ENCODE data around the gene PUS10. TPM values are rescaled to one million over a fixed set of nuclear protein-coding genes. Genes with fewer than 3 reads are reported as not detected.
"Not testable (repeated sequence)": the region's sequence is repeated elsewhere in the genome, so short reads cannot be mapped to it uniquely, and the experiment has no call there.

Gene PUS10
- total and polyA plus RNA-seq, 2 experiments from 2014 or later, result 6.7 to 7.1 TPM

GRCh38 chr2:60907329-60907728 is 110.7 kb downstream of the PUS10 start:
- Histone ChIP-seq H3K4me1 (ENCODE audit: insufficient read depth) (no peaks in the 10 kb centered on the region), H2AFZ (no peak overlapping the region), H3K27ac (no peak overlapping the region), H3K9me2 (ENCODE audit: insufficient read depth) (no peaks in the 10 kb centered on the region), H4K20me1 (ENCODE audit: insufficient read depth) (no peaks in the 10 kb centered on the region), H3K9me3 (ENCODE audit: low read depth) (no peaks in the 10 kb centered on the region), H3F3A (ENCODE audit: insufficient read depth) (no peaks in the 10 kb centered on the region), H3K79me2 (ENCODE audit: insufficient read depth) (no peaks in the 10 kb centered on the region), H3K9ac (no peak overlapping the region), H3K4me3 (no peak overlapping the region), H3K36me3 (ENCODE audit: low read depth) (no peaks in the 10 kb centered on the region), H3K27me3 (replicated peaks; ENCODE audit: insufficient read depth) (no peaks in the 10 kb centered on the region), H3K4me2 (ENCODE audit: unreplicated experiment) (no peak overlapping the region)
- no peak for TF ChIP-seq EZH2phosphoT487 (IDR thresholded peaks at IDR 0.05; ENCODE audit: insufficient read depth, low read depth)
- WGBS, 2 experiments (ENCODE audit: low coverage in 1 of 2, low lambda C conversion rate in 2 of 2, missing lambda C conversion rate in 2 of 2), result 88 to 89% methylated on average over 8 of the region's 8 CpGs
- DNase-seq, result no peak
- in situ Hi-C loops (cut with MboI), result no loop called here

- DNase-seq, result no peak
- WGBS, 2 experiments (ENCODE audit: low coverage in 1 of 2, low lambda C conversion rate in 2 of 2, missing lambda C conversion rate in 2 of 2), result 76 to 78% methylated on average over 2 of the region's 2 CpGs
- Histone ChIP-seq H3K9ac (no peak overlapping the region), H3K4me1 (ENCODE audit: insufficient read depth) (no peaks in the 10 kb centered on the region), H3F3A (ENCODE audit: insufficient read depth) (no peaks in the 10 kb centered on the region), H3K27me3 (replicated peaks; ENCODE audit: insufficient read depth) (no peaks in the 10 kb centered on the region), H3K4me2 (ENCODE audit: unreplicated experiment) (no peak overlapping the region), H3K27ac (no peak overlapping the region), H3K36me3 (ENCODE audit: low read depth) (peaks cover 7% of the 10 kb centered on the region; the same call in 1 of the 2 replicates), H3K9me2 (ENCODE audit: insufficient read depth) (no peaks in the 10 kb centered on the region), H3K9me3 (ENCODE audit: low read depth) (no peaks in the 10 kb centered on the region), H2AFZ (no peak overlapping the region), H3K79me2 (ENCODE audit: insufficient read depth) (no peaks in the 10 kb centered on the region), H3K4me3 (no peak overlapping the region), H4K20me1 (ENCODE audit: insufficient read depth) (no peaks in the 10 kb centered on the region)
- in situ Hi-C loops (cut with MboI), result no loop called here
- TF ChIP-seq EZH2phosphoT487 (IDR thresholded peaks at IDR 0.05; ENCODE audit: insufficient read depth, low read depth), result no peak
These were observed 111.7 kb downstream of the PUS10 start for GRCh38 chr2:60906395-60906794.

GRCh38 chr2:60905867-60906266 is 112.2 kb downstream of the PUS10 start:
- 78 to 79% methylated on average over 5 of the region's 5 CpGs for WGBS, 2 experiments (ENCODE audit: low coverage in 1 of 2, low lambda C conversion rate in 2 of 2, missing lambda C conversion rate in 2 of 2)
- H3K9me2 ChIP-seq (ENCODE audit: insufficient read depth); H3F3A ChIP-seq (ENCODE audit: insufficient read depth); H3K9me3 ChIP-seq (ENCODE audit: low read depth); H3K4me1 ChIP-seq (ENCODE audit: insufficient read depth); H2AFZ ChIP-seq; H3K9ac ChIP-seq; H3K4me3 ChIP-seq; H3K27ac ChIP-seq; H3K27me3 ChIP-seq (replicated peaks; ENCODE audit: insufficient read depth); H3K4me2 ChIP-seq (ENCODE audit: unreplicated experiment); H3K79me2 ChIP-seq (ENCODE audit: insufficient read depth); DNase-seq; in situ Hi-C loops (cut with MboI); H4K20me1 ChIP-seq (ENCODE audit: insufficient read depth): not testable (repeated sequence)
- H3K36me3 ChIP-seq (ENCODE audit: low read depth), result peaks cover 11% of the 10 kb centered on the region; the same call in 1 of the 2 replicates

- H3K9me3 ChIP-seq (ENCODE audit: low read depth); H3K79me2 ChIP-seq (ENCODE audit: insufficient read depth); H3K4me1 ChIP-seq (ENCODE audit: insufficient read depth); H3K9ac ChIP-seq; H3K27ac ChIP-seq; DNase-seq; H3K9me2 ChIP-seq (ENCODE audit: insufficient read depth); H3F3A ChIP-seq (ENCODE audit: insufficient read depth); in situ Hi-C loops (cut with MboI); H3K4me2 ChIP-seq (ENCODE audit: unreplicated experiment); H3K27me3 ChIP-seq (replicated peaks; ENCODE audit: insufficient read depth); H2AFZ ChIP-seq; H4K20me1 ChIP-seq (ENCODE audit: insufficient read depth); H3K4me3 ChIP-seq: not testable (repeated sequence)
- peaks cover 26% of the 10 kb centered on the region; the same call in 1 of the 2 replicates for H3K36me3 ChIP-seq (ENCODE audit: low read depth)
- 95 to 96% methylated on average over 6 of the region's 6 CpGs for WGBS, 2 experiments (ENCODE audit: low coverage in 1 of 2, low lambda C conversion rate in 2 of 2, missing lambda C conversion rate in 2 of 2)
These were observed 116.8 kb downstream of the PUS10 start for GRCh38 chr2:60901296-60901695.

- no peak for DNase-seq
- H3K27me3 ChIP-seq (replicated peaks; ENCODE audit: insufficient read depth), result no peaks in the 10 kb centered on the region
- TF ChIP-seq EZH2phosphoT487 (IDR thresholded peaks at IDR 0.05; ENCODE audit: insufficient read depth, low read depth) (no peak), EZH2 (IDR thresholded peaks at IDR 0.05; ENCODE audit: insufficient read depth, poor library complexity, severe bottlenecking) (no peak)
- H3K36me3 ChIP-seq (ENCODE audit: low read depth), result peaks cover 26% of the 10 kb centered on the region; the same call in 1 of the 2 replicates
- H4K20me1 ChIP-seq (ENCODE audit: insufficient read depth), result no peaks in the 10 kb centered on the region
- H3F3A ChIP-seq (ENCODE audit: insufficient read depth), result no peaks in the 10 kb centered on the region
- H3K4me3 ChIP-seq, result no peak overlapping the region
- no peaks in the 10 kb centered on the region for H3K4me1 ChIP-seq (ENCODE audit: insufficient read depth)
- no peaks in the 10 kb centered on the region for H3K9me2 ChIP-seq (ENCODE audit: insufficient read depth)
- no peak overlapping the region for H3K4me2 ChIP-seq (ENCODE audit: unreplicated experiment)
- no peaks in the 10 kb centered on the region for H3K79me2 ChIP-seq (ENCODE audit: insufficient read depth)
- in situ Hi-C loops (cut with MboI), result no loop called here
- no peaks in the 10 kb centered on the region for H3K9me3 ChIP-seq (ENCODE audit: low read depth)
- H2AFZ ChIP-seq, result no peak overlapping the region
- no peak overlapping the region for H3K9ac ChIP-seq
- WGBS, 2 experiments (ENCODE audit: low coverage in 1 of 2, low lambda C conversion rate in 2 of 2, missing lambda C conversion rate in 2 of 2), result 76 to 100% methylated on average over 1 of the region's 1 CpG
- no peak overlapping the region for H3K27ac ChIP-seq
These were observed 118.2 kb downstream of the PUS10 start for GRCh38 chr2:60899892-60900249.
